ENCODE measurements around the gene CHST1.

Gene CHST1

GRCh38 chr11:45625611-45626010 lies 39.8 kb downstream of the CHST1 start:
- no peak for TF ChIP-seq USF1 (IDR thresholded peaks at IDR 0.05)
- TF ChIP-seq REST (IDR thresholded peaks at IDR 0.05; ENCODE audit: low read depth), result no peak
- TF ChIP-seq CEBPB (IDR thresholded peaks at IDR 0.05), result no peak
- TF ChIP-seq EP300 (IDR thresholded peaks at IDR 0.05; ENCODE audit: borderline replicate concordance), result no peak
- no peak for TF ChIP-seq ZBTB7A (IDR thresholded peaks at IDR 0.05; ENCODE audit: low read depth)
- TF ChIP-seq TCF12 (IDR thresholded peaks at IDR 0.05; ENCODE audit: low read depth), result no peak
- TF ChIP-seq EGR1 (IDR thresholded peaks at IDR 0.05), result no peak
- no peak for TF ChIP-seq CREB1 (IDR thresholded peaks at IDR 0.05; ENCODE audit: low read depth)
- TF ChIP-seq RAD21 (IDR thresholded peaks at IDR 0.05; ENCODE audit: low read depth), result no peak

- TF ChIP-seq CEBPB (IDR thresholded peaks at IDR 0.05) (no peak), RAD21 (IDR thresholded peaks at IDR 0.05; ENCODE audit: low read depth) (no peak), CREB1 (IDR thresholded peaks at IDR 0.05; ENCODE audit: low read depth) (no peak), MAX (IDR thresholded peaks at IDR 0.05) (no peak), EGR1 (IDR thresholded peaks at IDR 0.05) (no peak), NFIC (IDR thresholded peaks at IDR 0.05) (no peak)
Observed at GRCh38 chr11:45624095-45624494, 41.3 kb downstream of the CHST1 start.

GRCh38 chr11:45622861-45623260 lies 42.6 kb downstream of the CHST1 start:
- TF ChIP-seq CEBPB (IDR thresholded peaks at IDR 0.05) (no peak), CREB1 (IDR thresholded peaks at IDR 0.05; ENCODE audit: low read depth) (no peak), MAX (IDR thresholded peaks at IDR 0.05) (no peak), TEAD4 (IDR thresholded peaks at IDR 0.05) (no peak), EP300 (IDR thresholded peaks at IDR 0.05; ENCODE audit: borderline replicate concordance) (no peak), REST (IDR thresholded peaks at IDR 0.05; ENCODE audit: low read depth) (no peak), YY1 (IDR thresholded peaks at IDR 0.05; ENCODE audit: low read depth) (no peak), USF1 (IDR thresholded peaks at IDR 0.05) (no peak), ZBTB7A (IDR thresholded peaks at IDR 0.05; ENCODE audit: low read depth) (no peak), RAD21 (IDR thresholded peaks at IDR 0.05; ENCODE audit: low read depth) (no peak), TAF1 (IDR thresholded peaks at IDR 0.05; ENCODE audit: low read depth) (no peak), EGR1 (IDR thresholded peaks at IDR 0.05) (no peak), FOXM1 (IDR thresholded peaks at IDR 0.05; ENCODE audit: borderline replicate concordance, low read depth) (no peak), NFIC (IDR thresholded peaks at IDR 0.05) (no peak), TCF12 (IDR thresholded peaks at IDR 0.05; ENCODE audit: low read depth) (no peak)

- no peak for TF ChIP-seq CREB1 (IDR thresholded peaks at IDR 0.05; ENCODE audit: low read depth)
- no peak for TF ChIP-seq FOXM1 (IDR thresholded peaks at IDR 0.05; ENCODE audit: borderline replicate concordance, low read depth)
- no peak for TF ChIP-seq NFIC (IDR thresholded peaks at IDR 0.05)
- TF ChIP-seq EP300 (IDR thresholded peaks at IDR 0.05; ENCODE audit: borderline replicate concordance), result no peak
- no peak for TF ChIP-seq REST (IDR thresholded peaks at IDR 0.05; ENCODE audit: low read depth)
- TF ChIP-seq YY1 (IDR thresholded peaks at IDR 0.05; ENCODE audit: low read depth), result no peak
- TF ChIP-seq EGR1 (IDR thresholded peaks at IDR 0.05), result no peak
- no peak for TF ChIP-seq TCF12 (IDR thresholded peaks at IDR 0.05; ENCODE audit: low read depth)
- no peak for TF ChIP-seq RAD21 (IDR thresholded peaks at IDR 0.05; ENCODE audit: low read depth)
- no peak for TF ChIP-seq CEBPB (IDR thresholded peaks at IDR 0.05)
- no peak for TF ChIP-seq USF1 (IDR thresholded peaks at IDR 0.05)
Observed at GRCh38 chr11:45622283-45622682, 43.1 kb downstream of the CHST1 start.

Data from Ishikawa (cell line).